ENCODE measurements around the gene FBXO40. TPM values are rescaled to one million over a fixed set of nuclear protein-coding genes. Genes with fewer than 3 reads are reported as not detected.

Gene FBXO40
- polyA plus RNA-seq (2013) = not detected in 2 replicates

DNA sequence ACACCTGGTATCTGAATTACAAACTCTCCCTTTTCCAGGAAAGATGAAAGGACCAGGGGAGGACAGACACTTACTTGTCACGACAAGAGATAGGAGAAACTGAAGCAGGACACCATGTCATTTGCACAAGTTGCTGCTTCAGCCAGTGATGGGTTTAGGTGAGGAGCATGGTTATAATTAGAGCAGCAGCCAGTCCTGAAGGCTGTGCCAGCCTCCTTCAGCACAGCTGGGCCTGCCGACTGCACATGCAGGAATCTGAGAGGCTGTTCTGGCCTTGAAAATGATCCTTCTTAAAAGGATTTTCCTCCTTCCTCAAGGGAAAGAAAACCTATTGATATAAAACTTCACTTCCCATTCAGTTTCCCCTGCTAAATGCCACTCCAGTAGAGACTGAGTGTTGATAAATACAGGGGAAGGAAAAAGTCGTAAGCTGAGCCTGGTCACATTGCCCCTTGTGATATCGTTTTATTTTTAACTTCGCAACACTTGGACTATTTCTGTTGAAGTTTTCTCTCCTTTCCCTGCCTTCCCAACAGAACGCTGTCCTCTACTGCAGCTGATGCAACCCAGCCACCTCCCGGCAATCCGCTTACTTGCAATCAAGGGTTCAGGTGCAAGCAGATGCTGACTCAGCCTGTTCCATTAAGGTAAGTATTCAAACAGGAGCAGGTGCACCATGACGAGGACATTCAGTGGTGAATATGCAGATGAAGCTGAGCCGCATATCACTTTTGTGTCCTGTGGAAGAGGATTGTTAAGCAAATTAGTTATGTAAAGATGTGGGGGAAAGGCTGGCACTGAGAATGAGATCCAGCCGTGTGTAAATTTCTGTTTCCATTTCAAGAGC lies at the start of gene FBXO40:
FBXO40 (plus strand) TSS at position 524 of the 847 bp plus-strand sequence. CDS start 27,197 bp downstream, outside the sequence.
- no peaks in the 10 kb centered on the region for H3K79me1 ChIP-seq (ENCODE audit: low read length)
- no peak within 1 kb of the TSS for H3K27ac ChIP-seq (ENCODE audit: low read depth, low read length)
- no peak within 1 kb of the TSS for H3K4ac ChIP-seq (ENCODE audit: low read depth, low read length)
- no peak within 1 kb of the TSS for H3K18ac ChIP-seq (ENCODE audit: low read length)
- no peak within 1 kb of the TSS for H2BK120ac ChIP-seq (ENCODE audit: insufficient read depth, low read length, poor library complexity)
- H2BK5ac ChIP-seq (ENCODE audit: low read depth, low read length, poor library complexity) = no peak within 1 kb of the TSS
- H3K4me1 ChIP-seq (ENCODE audit: control insufficient read depth in 1 of 2, insufficient read depth in 2 of 2, low read length in 2 of 2) = no peaks in the 10 kb centered on the region
- no peak within 1 kb of the TSS for H3K23ac ChIP-seq (ENCODE audit: low read length)
- H2BK12ac ChIP-seq (ENCODE audit: low read length) = no peak within 1 kb of the TSS
- no peak within 1 kb of the TSS for H4K12ac ChIP-seq (ENCODE audit: low read depth, low read length)
- no peak within 1 kb of the TSS for H2AK5ac ChIP-seq (ENCODE audit: low read length)
- no peak within 1 kb of the TSS for H4K8ac ChIP-seq (ENCODE audit: low read depth, low read length)
- H3K9me3 ChIP-seq (ENCODE audit: insufficient read depth, low read depth, low read length) = no peaks in the 10 kb centered on the region
- H3K27me3 ChIP-seq (ENCODE audit: insufficient read depth, low read length) = no peaks in the 10 kb centered on the region
- H3K4me3 ChIP-seq (ENCODE audit: low read depth, low read length) = no peak within 1 kb of the TSS
- DNase-seq = no peak
- H3K4me2 ChIP-seq (ENCODE audit: low read length) = no peak within 1 kb of the TSS
- H2AFZ ChIP-seq (ENCODE audit: insufficient read depth, low read length, poor library complexity) = no peak within 1 kb of the TSS
- no peak within 1 kb of the TSS for H4K91ac ChIP-seq (ENCODE audit: low read depth, low read length)
- no peaks in the 10 kb centered on the region for H3K79me2 ChIP-seq (ENCODE audit: control insufficient read depth, insufficient read depth, low read length, poor library complexity)
- no peaks in the 10 kb centered on the region for H3K36me3 ChIP-seq (ENCODE audit: control insufficient read depth in 1 of 2, insufficient read depth in 2 of 2, low read length in 2 of 2)
- H3K14ac ChIP-seq (ENCODE audit: low read length) = no peak within 1 kb of the TSS
- WGBS (ENCODE audit: extremely low coverage, insufficient coverage, insufficient read length) = no CpG with 5 or more reads among the region's 11 CpGs
- no peak within 1 kb of the TSS for H3K9ac ChIP-seq (ENCODE audit: low read length)

- H3K79me1 ChIP-seq (ENCODE audit: low read length) = peaks cover 3% of the 10 kb centered on the region
- peaks cover 6% of the 10 kb centered on the region for H3K79me2 ChIP-seq (ENCODE audit: control insufficient read depth, insufficient read depth, low read length, poor library complexity)
- H2AFZ ChIP-seq (ENCODE audit: insufficient read depth, low read length, poor library complexity) = peak overlapping the region; percentile 100
- no peak overlapping the region for H4K91ac ChIP-seq (ENCODE audit: low read depth, low read length)
- no peak overlapping the region for H4K12ac ChIP-seq (ENCODE audit: low read depth, low read length)
- H3K4ac ChIP-seq (ENCODE audit: low read depth, low read length) = peak overlapping the region; percentile 26
- no peak overlapping the region for H2BK5ac ChIP-seq (ENCODE audit: low read depth, low read length, poor library complexity)
- H2AK5ac ChIP-seq (ENCODE audit: low read length) = no peak overlapping the region
- no peak overlapping the region for H2BK120ac ChIP-seq (ENCODE audit: insufficient read depth, low read length, poor library complexity)
- H3K27ac ChIP-seq (ENCODE audit: low read depth, low read length) = no peak overlapping the region
- peaks cover 0 to 3% of the 10 kb centered on the region in 2 experiments for H3K4me1 ChIP-seq (ENCODE audit: control insufficient read depth in 1 of 2, insufficient read depth in 2 of 2, low read length in 2 of 2)
- H3K27me3 ChIP-seq (ENCODE audit: insufficient read depth, low read length) = no peaks in the 10 kb centered on the region
- no peak overlapping the region for H3K23ac ChIP-seq (ENCODE audit: low read length)
- WGBS (ENCODE audit: extremely low coverage, insufficient coverage, insufficient read length) = no CpG with 5 or more reads among the region's 18 CpGs
- H3K4me2 ChIP-seq (ENCODE audit: low read length) = peak overlapping the region; percentile 78
- H3K36me3 ChIP-seq (ENCODE audit: control insufficient read depth in 1 of 2, insufficient read depth in 2 of 2, low read length in 2 of 2) = peaks cover 0 to 10% of the 10 kb centered on the region in 2 experiments
- H3K9ac ChIP-seq (ENCODE audit: low read length) = peak overlapping the region; percentile 86
- no peak overlapping the region for H2BK12ac ChIP-seq (ENCODE audit: low read length)
- H4K8ac ChIP-seq (ENCODE audit: low read depth, low read length) = peak overlapping the region; percentile 80
- peak overlapping the region; percentile 97 for H3K4me3 ChIP-seq (ENCODE audit: low read depth, low read length)
- peak overlapping the region; percentile 93 for H3K18ac ChIP-seq (ENCODE audit: low read length)
- DNase-seq = no peak
- H3K14ac ChIP-seq (ENCODE audit: low read length) = no peak overlapping the region
- no peaks in the 10 kb centered on the region for H3K9me3 ChIP-seq (ENCODE audit: insufficient read depth, low read depth, low read length)
Measured at GRCh38 chr3:121545049-121545573, 48.1 kb upstream of the FBXO40 start.

GRCh38 chr3:121545574-121546455 lies 47.4 kb upstream of the FBXO40 start, which contains the start of gene POLQ:
TSS of gene POLQ (minus strand) at chr3:121545988. CDS start at chr3:121545877, 111 bp downstream.
- Histone ChIP-seq H3K4me2 (ENCODE audit: low read length) (peak within 1 kb of the TSS; percentile 78), H2BK12ac (ENCODE audit: low read length) (no peak within 1 kb of the TSS), H3K79me2 (ENCODE audit: control insufficient read depth, insufficient read depth, low read length, poor library complexity) (peaks cover 6% of the 10 kb centered on the region), H2BK120ac (ENCODE audit: insufficient read depth, low read length, poor library complexity) (no peak within 1 kb of the TSS), H3K4me1 (ENCODE audit: control insufficient read depth in 1 of 2, insufficient read depth in 2 of 2, low read length in 2 of 2) (peaks cover 0 to 3% of the 10 kb centered on the region in 2 experiments), H2AFZ (ENCODE audit: insufficient read depth, low read length, poor library complexity) (peak within 1 kb of the TSS; percentile 100), H3K79me1 (ENCODE audit: low read length) (peaks cover 3% of the 10 kb centered on the region), H3K9me3 (ENCODE audit: insufficient read depth, low read depth, low read length) (no peaks in the 10 kb centered on the region), H2AK5ac (ENCODE audit: low read length) (no peak within 1 kb of the TSS), H4K12ac (ENCODE audit: low read depth, low read length) (peak within 1 kb of the TSS; percentile 77), H3K36me3 (ENCODE audit: control insufficient read depth in 1 of 2, insufficient read depth in 2 of 2, low read length in 2 of 2) (peaks cover 0 to 10% of the 10 kb centered on the region in 2 experiments), H3K14ac (ENCODE audit: low read length) (peak within 1 kb of the TSS; percentile 61), H4K91ac (ENCODE audit: low read depth, low read length) (peak within 1 kb of the TSS; percentile 26), H3K4me3 (ENCODE audit: low read depth, low read length) (peak within 1 kb of the TSS; percentile 97), H3K23ac (ENCODE audit: low read length) (no peak within 1 kb of the TSS), H3K27ac (ENCODE audit: low read depth, low read length) (no peak within 1 kb of the TSS), H3K9ac (ENCODE audit: low read length) (peak within 1 kb of the TSS; percentile 89), H3K18ac (ENCODE audit: low read length) (peak within 1 kb of the TSS; percentile 93), H3K4ac (ENCODE audit: low read depth, low read length) (peak within 1 kb of the TSS; percentile 26), H2BK5ac (ENCODE audit: low read depth, low read length, poor library complexity) (peak within 1 kb of the TSS; percentile 28), H3K27me3 (ENCODE audit: insufficient read depth, low read length) (no peaks in the 10 kb centered on the region), H4K8ac (ENCODE audit: low read depth, low read length) (peak within 1 kb of the TSS; percentile 80)
- DNase-seq = peak; percentile 94 to 95
- no CpG with 5 or more reads among the region's 42 CpGs for WGBS (ENCODE audit: extremely low coverage, insufficient coverage, insufficient read length)

GRCh38 chr3:121552379-121552778 lies 40.8 kb upstream of the FBXO40 start:
- H3K4me3 ChIP-seq (ENCODE audit: low read depth, low read length) = no peak overlapping the region
- H3K79me2 ChIP-seq (ENCODE audit: control insufficient read depth, insufficient read depth, low read length, poor library complexity) = no peaks in the 10 kb centered on the region
- no peak overlapping the region for H4K8ac ChIP-seq (ENCODE audit: low read depth, low read length)
- H3K27me3 ChIP-seq (ENCODE audit: insufficient read depth, low read length) = no peaks in the 10 kb centered on the region
- H4K91ac ChIP-seq (ENCODE audit: low read depth, low read length) = no peak overlapping the region
- no peak overlapping the region for H3K23ac ChIP-seq (ENCODE audit: low read length)
- no peaks in the 10 kb centered on the region for H3K9me3 ChIP-seq (ENCODE audit: insufficient read depth, low read depth, low read length)
- no peaks in the 10 kb centered on the region for H3K36me3 ChIP-seq (ENCODE audit: control insufficient read depth in 1 of 2, insufficient read depth in 2 of 2, low read length in 2 of 2)
- H3K14ac ChIP-seq (ENCODE audit: low read length) = no peak overlapping the region
- H3K9ac ChIP-seq (ENCODE audit: low read length) = no peak overlapping the region
- H2AFZ ChIP-seq (ENCODE audit: insufficient read depth, low read length, poor library complexity) = no peak overlapping the region
- no peak overlapping the region for H2BK12ac ChIP-seq (ENCODE audit: low read length)
- no peak overlapping the region for H2BK5ac ChIP-seq (ENCODE audit: low read depth, low read length, poor library complexity)
- H3K4ac ChIP-seq (ENCODE audit: low read depth, low read length) = no peak overlapping the region
- WGBS (ENCODE audit: extremely low coverage, insufficient coverage, insufficient read length) = no CpG with 5 or more reads among the region's 4 CpGs
- no peak overlapping the region for H2BK120ac ChIP-seq (ENCODE audit: insufficient read depth, low read length, poor library complexity)
- H3K18ac ChIP-seq (ENCODE audit: low read length) = no peak overlapping the region
- no peak for DNase-seq
- no peak overlapping the region for H3K4me2 ChIP-seq (ENCODE audit: low read length)
- H3K79me1 ChIP-seq (ENCODE audit: low read length) = no peaks in the 10 kb centered on the region
- no peak overlapping the region for H3K27ac ChIP-seq (ENCODE audit: low read depth, low read length)
- no peak overlapping the region for H4K12ac ChIP-seq (ENCODE audit: low read depth, low read length)
- H2AK5ac ChIP-seq (ENCODE audit: low read length) = no peak overlapping the region
- H3K4me1 ChIP-seq (ENCODE audit: control insufficient read depth in 1 of 2, insufficient read depth in 2 of 2, low read length in 2 of 2) = no peaks in the 10 kb centered on the region
